Peyer's patch (tissue), 4 donors: ENCODE data around the gene LRRC26. TPM values are rescaled to one million over a fixed set of nuclear protein-coding genes. Genes with fewer than 3 reads are reported as not detected.

ENCODE experiments used
- DNase-seq, 3 donors: peaks; one replicate each; pipeline ENCODE4 v3.0.0-alpha.2; 2017 to 2019
- H3K27ac ChIP-seq, 4 donors: fragments of 200-600 bp; sonication (generic); one replicate each; pipeline ENCODE4 v1.5.1; 2016 to 2019
- H3K27me3 ChIP-seq, 2 donors: fragments of 200-600 bp; sonication (generic); one replicate each; pipeline ENCODE4 v1.5.1; 2019
- H3K36me3 ChIP-seq, 3 donors: fragments of 200-600 bp; sonication (generic); one replicate each; pipeline ENCODE4 v1.5.1; 2016 to 2019
- H3K4me1 ChIP-seq, 4 donors: fragments of 200-600 bp; sonication (generic); one replicate each; pipeline ENCODE4 v1.5.1; 2016 to 2019
- H3K4me3 ChIP-seq, 4 donors: fragments of 200-600 bp; sonication (generic); 1 replicate in 3 of 4; 2 replicates in 1 of 4; pipeline ENCODE4 v1.5.1; 2016 to 2019; ENCODE audit warnings: mild to moderate bottlenecking in 1 of 4
- H3K9me3 ChIP-seq, 4 donors: fragments of 200-600 bp; sonication (generic); one replicate each; pipeline ENCODE4 v1.5.1; 2016 to 2019; ENCODE audit warnings: mild to moderate bottlenecking in 1 of 4
- POLR2A ChIP-seq, 2 donors: fragments of 450-650 bp; IDR thresholded peaks; one replicate each; pipeline ENCODE4 v1.5.1; 2017; ENCODE audit warnings: antibody characterized with exemption in 2 of 2, mild to moderate bottlenecking in 2 of 2, moderate library complexity in 2 of 2
- total RNA-seq, 4 donors: library from RNA; depleted of rRNA; stranded (reverse); fragments of >200 nt; gene quantifications; one replicate each; pipeline ENCODE4 v1.1.0, GENCODE V29; 2016
- TF ChIP-seq, protein P1 (sequence below), 6 experiments: fragments of 450-650 bp in 4 of 6; fragments of 200-600 bp in 2 of 6; sonication (generic) in 1 of 6; IDR thresholded peaks; one replicate each; pipeline ENCODE4 v1.5.1; 2017 to 2019; ENCODE audit warnings: antibody characterized with exemption in 6 of 6, mild to moderate bottlenecking in 3 of 6, moderate library complexity in 1 of 6

The LRRC26 gene
- total RNA-seq, 4 donors from 2014 or later = 14.5 to 45.7 (median 34.1) TPM

DNA sequence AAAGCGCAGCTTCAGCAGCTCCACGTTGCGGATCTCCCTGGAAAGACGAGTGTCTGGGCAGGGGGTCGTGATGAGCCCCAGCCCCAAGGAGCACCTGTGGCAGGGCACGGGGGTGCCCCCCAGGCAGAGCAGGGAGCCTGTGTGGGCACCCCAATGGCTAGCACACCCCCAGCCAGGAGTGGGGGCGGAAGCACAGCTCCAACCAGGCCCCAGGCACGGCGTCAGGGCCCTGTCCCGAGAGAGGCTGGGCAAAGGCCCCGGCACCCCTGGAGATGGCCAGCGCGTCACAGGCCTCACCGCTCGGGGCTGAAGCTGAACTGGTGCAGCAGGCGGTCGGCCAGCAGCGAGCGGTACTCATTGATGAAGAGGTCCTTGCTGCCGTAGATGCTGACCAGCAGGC, 10.6 kb upstream of the LRRC26 start:
- no peak for TF ChIP-seq POLR2A (IDR thresholded peaks at IDR 0.05)
- TF ChIP-seq, protein P1, sequence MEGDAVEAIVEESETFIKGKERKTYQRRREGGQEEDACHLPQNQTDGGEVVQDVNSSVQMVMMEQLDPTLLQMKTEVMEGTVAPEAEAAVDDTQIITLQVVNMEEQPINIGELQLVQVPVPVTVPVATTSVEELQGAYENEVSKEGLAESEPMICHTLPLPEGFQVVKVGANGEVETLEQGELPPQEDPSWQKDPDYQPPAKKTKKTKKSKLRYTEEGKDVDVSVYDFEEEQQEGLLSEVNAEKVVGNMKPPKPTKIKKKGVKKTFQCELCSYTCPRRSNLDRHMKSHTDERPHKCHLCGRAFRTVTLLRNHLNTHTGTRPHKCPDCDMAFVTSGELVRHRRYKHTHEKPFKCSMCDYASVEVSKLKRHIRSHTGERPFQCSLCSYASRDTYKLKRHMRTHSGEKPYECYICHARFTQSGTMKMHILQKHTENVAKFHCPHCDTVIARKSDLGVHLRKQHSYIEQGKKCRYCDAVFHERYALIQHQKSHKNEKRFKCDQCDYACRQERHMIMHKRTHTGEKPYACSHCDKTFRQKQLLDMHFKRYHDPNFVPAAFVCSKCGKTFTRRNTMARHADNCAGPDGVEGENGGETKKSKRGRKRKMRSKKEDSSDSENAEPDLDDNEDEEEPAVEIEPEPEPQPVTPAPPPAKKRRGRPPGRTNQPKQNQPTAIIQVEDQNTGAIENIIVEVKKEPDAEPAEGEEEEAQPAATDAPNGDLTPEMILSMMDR (IDR thresholded peaks at IDR 0.05) = no peak

DNA sequence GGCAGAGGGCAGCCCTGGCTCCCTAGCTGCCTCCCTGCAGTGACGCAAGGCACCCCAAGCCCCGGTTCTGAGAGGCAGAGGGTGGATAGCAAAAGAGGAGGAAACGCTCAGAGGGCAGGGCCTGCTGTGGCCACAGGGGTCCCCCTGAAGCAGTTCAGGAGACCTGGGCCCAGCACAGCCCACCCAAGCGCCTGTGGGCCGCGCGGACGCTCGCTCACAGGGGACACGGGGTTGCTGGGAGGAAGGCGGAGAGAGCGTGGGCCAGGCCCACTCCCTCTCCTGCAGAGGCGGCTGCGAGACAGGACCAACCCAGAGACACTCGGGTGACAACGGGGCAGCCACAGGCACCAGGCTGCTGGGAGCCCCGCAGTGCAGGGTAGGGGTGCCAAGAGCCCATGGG, 9.9 kb upstream of the LRRC26 start:
- TF ChIP-seq, protein P1 (IDR thresholded peaks at IDR 0.05) = no peak
- no peak for TF ChIP-seq POLR2A (IDR thresholded peaks at IDR 0.05)
- Histone ChIP-seq H3K4me1 (peaks cover 0 to 11% (median 0%) of the 10 kb centered on the region in 4 donors), H3K27me3 (no peaks in the 10 kb centered on the region), H3K9me3 (no peaks in the 10 kb centered on the region), H3K27ac (no peak overlapping the region), H3K4me3 (no peak overlapping the region), H3K36me3 (peaks cover 0 to 72% (median 0%) of the 10 kb centered on the region in 3 donors)
- DNase-seq = no peak

More for the DNA sequence above, 10.6 kb upstream of the LRRC26 start:
- no peaks in the 10 kb centered on the region for H3K9me3 ChIP-seq
- DNase-seq = no peak
- H3K36me3 ChIP-seq = peaks cover 0 to 77% (median 0%) of the 10 kb centered on the region in 3 donors
- no peak overlapping the region for H3K27ac ChIP-seq
- no peaks in the 10 kb centered on the region for H3K27me3 ChIP-seq
- H3K4me1 ChIP-seq = peaks cover 0 to 4% (median under 1%) of the 10 kb centered on the region in 4 donors
- H3K4me3 ChIP-seq = no peak overlapping the region

DNA sequence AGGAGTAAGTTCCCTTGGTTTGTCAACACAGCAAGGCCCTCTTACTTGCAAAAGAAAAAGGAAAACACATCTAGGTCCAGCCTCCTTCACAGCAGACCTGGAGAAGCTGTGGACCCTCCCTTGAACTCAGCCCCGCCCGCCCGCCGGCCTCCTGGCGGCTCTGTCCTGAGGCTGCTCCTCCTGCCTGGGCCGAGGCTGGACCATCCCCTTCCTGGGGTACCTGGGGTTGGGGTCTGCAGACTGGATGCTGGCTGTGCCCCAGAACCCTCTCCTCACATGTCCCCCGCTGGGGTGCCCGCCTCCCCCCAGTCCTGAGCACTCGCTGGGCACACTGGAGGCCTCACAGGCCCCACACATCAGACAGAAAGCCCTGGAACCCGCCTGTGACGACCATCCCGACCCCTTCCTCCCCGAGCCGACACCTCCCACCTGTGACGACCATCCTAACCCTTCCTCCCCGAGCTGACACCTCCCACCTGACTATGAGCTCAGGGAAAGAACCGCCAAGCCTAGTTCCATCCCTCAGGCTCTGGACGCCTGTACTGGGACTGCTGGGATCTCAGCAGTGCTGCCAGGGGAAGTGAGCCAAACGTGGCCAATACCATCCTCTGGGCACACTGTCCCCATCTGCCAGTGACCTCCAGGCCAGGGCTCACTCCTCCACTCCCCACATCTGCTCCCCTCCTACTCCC, 9.2 kb upstream of the LRRC26 start:
- Histone ChIP-seq H3K36me3 (peaks cover 0 to 65% (median 0%) of the 10 kb centered on the region in 3 donors), H3K4me1 (peaks cover 0 to 11% (median 0%) of the 10 kb centered on the region in 4 donors)
- TF ChIP-seq, protein P1 (IDR thresholded peaks at IDR 0.05) = no peak

DNA sequence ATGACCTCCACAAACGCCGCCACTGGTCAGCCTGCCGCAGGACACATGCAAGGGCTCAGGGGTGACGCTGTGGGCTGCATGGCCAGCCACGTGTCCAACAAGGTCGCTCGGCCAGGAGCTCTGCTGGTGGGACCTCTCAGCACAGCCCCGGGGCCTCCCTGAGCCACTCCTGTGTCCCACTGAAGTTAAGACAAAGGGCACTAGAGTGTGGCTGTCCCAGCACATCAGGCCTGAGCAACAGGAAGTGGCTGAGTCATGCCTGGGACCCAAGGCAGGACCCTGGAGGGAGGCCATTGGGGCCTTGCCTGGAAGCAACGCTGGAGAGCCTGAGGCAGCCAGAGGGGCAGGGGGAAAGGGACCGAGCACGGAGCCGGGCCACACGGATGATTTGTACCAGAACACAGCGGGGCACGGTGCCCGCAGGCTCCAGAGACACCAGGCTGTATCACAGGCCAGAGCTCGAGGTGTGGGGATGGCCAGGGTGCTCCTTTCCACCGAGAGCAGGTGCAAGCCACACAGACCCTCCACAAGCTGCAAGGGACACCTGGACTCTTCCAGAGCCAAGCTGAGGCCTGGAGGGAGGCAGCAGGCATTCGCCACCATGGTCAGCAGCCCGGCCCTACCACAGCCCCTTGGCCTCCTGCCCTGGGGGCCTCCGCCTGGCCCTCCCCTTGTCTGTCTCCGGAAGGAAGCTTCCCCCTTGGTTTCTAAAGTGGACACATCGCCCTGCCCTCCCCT, 8.5 kb upstream of the LRRC26 start:
- no peak for DNase-seq
- no peaks in the 10 kb centered on the region for H3K27me3 ChIP-seq
- peaks cover 0 to 11% (median 0%) of the 10 kb centered on the region in 4 donors for H3K4me1 ChIP-seq
- no peaks in the 10 kb centered on the region for H3K9me3 ChIP-seq
- H3K36me3 ChIP-seq = peaks cover 0 to 58% (median 0%) of the 10 kb centered on the region in 3 donors
- TF ChIP-seq, protein P1 (IDR thresholded peaks at IDR 0.05) = no peak
- no peak for TF ChIP-seq POLR2A (IDR thresholded peaks at IDR 0.05)
- H3K4me3 ChIP-seq = no peak overlapping the region
- no peak overlapping the region for H3K27ac ChIP-seq

More for the DNA sequence above, 9.2 kb upstream of the LRRC26 start:
- H3K9me3 ChIP-seq = no peaks in the 10 kb centered on the region
- no peak overlapping the region for H3K27ac ChIP-seq
- H3K4me3 ChIP-seq = no peak overlapping the region
- H3K27me3 ChIP-seq = no peaks in the 10 kb centered on the region
- DNase-seq = no peak

DNA sequence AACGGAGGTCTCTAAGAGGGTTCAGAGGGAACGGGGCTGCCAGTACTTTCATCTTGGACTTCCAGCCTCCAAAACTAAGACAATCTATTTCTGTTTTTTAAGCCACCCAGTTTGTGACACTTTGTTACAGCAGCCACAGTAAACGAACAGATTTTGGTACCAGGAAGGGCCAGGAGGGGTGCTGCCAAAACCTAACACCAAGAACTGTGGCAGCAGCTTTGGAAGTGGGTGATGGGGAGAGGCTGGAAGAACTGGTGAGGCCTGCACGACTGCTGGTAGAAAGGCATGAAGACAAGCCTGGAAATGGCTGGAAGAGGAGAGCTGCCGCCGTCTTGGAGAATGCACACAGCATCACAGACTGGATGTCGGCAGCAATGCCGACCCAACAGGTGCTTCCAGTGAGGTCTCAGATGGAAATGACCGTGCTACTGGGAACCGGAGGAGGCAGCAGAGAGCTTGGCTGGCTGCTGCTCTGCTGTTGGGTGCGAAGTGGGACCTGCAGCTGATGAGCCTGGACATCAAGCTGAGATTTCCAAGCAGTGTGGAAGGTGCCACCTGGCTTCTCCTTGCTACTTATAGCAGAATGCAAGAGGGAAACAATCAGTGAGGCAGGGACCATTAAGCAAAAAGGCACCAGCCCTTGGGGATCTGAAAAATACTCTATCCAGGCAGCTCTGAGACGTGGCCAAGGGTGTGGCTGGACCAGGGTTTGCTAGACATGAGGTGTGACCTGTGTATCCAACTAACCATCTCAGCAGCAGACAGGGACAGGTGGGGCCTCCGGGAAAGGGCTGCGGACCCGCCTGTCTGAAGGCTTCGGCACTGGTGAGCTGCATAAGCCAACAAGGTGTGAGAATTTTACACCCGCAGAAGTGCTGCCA, 6.7 kb upstream of the LRRC26 start:
- TF ChIP-seq POLR2A (IDR thresholded peaks at IDR 0.05) = no peak
- TF ChIP-seq, protein P1 (IDR thresholded peaks at IDR 0.05) = peak in 5 of 6 experiments; percentile 15 to 78 (median 71)
- peak in 2 of 3 donors; percentile 66 to 70 for DNase-seq
- Histone ChIP-seq H3K36me3 (peaks cover 0 to 40% (median 0%) of the 10 kb centered on the region in 3 donors), H3K4me3 (no peak overlapping the region), H3K27me3 (no peaks in the 10 kb centered on the region), H3K9me3 (no peaks in the 10 kb centered on the region), H3K27ac (no peak overlapping the region), H3K4me1 (peaks cover 0 to 11% (median 0%) of the 10 kb centered on the region in 4 donors)
